ENCODE results near the gene TYR.
"Not testable (repeated sequence)": the region's sequence is repeated elsewhere in the genome, so short reads cannot be mapped to it uniquely, and the experiment has no call there.

Gene TYR

GRCh38 chr11:89293965-89294679, 116.4 kb downstream of the TYR start:
- Histone ChIP-seq H3K9ac (ENCODE audit: low read length in 5 of 5) (peak overlapping the region in 2 of 5 donors; percentile 30 to 40), H3K9me3 (ENCODE audit: control insufficient read depth in 5 of 5, low read length in 5 of 5) (no peaks in the 10 kb centered on the region), H3K27ac (ENCODE audit: low read depth, low read length) (no peak overlapping the region), H3K4me3 (ENCODE audit: low read depth in 1 of 5, low read length in 5 of 5) (peak overlapping the region; percentile 11 to 52 (median 35)), H3K27me3 (ENCODE audit: control insufficient read depth in 5 of 5, insufficient read depth in 4 of 5, low read length in 5 of 5) (no peaks in the 10 kb centered on the region), H3K36me3 (ENCODE audit: control insufficient read depth in 5 of 5, insufficient read depth in 5 of 5, low read length in 5 of 5) (no peaks in the 10 kb centered on the region), H3K4me1 (ENCODE audit: control insufficient read depth in 5 of 5, insufficient read depth in 5 of 5, low read length in 5 of 5) (no peaks in the 10 kb centered on the region)

DNA sequence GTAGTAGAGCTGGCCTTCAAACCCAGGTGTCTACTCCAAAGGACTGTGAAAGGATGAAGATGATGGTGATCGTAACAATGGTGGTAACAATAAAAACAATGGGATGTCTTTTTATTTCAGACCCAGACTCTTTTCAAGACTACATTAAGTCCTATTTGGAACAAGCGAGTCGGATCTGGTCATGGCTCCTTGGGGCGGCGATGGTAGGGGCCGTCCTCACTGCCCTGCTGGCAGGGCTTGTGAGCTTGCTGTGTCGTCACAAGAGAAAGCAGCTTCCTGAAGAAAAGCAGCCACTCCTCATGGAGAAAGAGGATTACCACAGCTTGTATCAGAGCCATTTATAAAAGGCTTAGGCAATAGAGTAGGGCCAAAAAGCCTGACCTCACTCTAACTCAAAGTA, 117.3 kb downstream of the TYR start:
- not testable (repeated sequence) for H3K27ac ChIP-seq (ENCODE audit: low read depth, low read length); H3K36me3 ChIP-seq (ENCODE audit: control insufficient read depth in 5 of 5, insufficient read depth in 5 of 5, low read length in 5 of 5)

GRCh38 chr11:89303029-89303428, 125.4 kb downstream of the TYR start:
- not testable (repeated sequence) for H3K4me3 ChIP-seq (ENCODE audit: low read depth in 1 of 5, low read length in 5 of 5); H3K9me3 ChIP-seq (ENCODE audit: control insufficient read depth in 5 of 5, low read length in 5 of 5); H3K27ac ChIP-seq (ENCODE audit: low read depth, low read length); H3K9ac ChIP-seq (ENCODE audit: low read length in 5 of 5); H3K4me1 ChIP-seq (ENCODE audit: control insufficient read depth in 5 of 5, insufficient read depth in 5 of 5, low read length in 5 of 5); H3K27me3 ChIP-seq (ENCODE audit: control insufficient read depth in 5 of 5, insufficient read depth in 4 of 5, low read length in 5 of 5); H3K36me3 ChIP-seq (ENCODE audit: control insufficient read depth in 5 of 5, insufficient read depth in 5 of 5, low read length in 5 of 5)

More for the DNA sequence above, 117.3 kb downstream of the TYR start:
- H3K9ac ChIP-seq (ENCODE audit: low read length in 5 of 5); H3K4me1 ChIP-seq (ENCODE audit: control insufficient read depth in 5 of 5, insufficient read depth in 5 of 5, low read length in 5 of 5); H3K4me3 ChIP-seq (ENCODE audit: low read depth in 1 of 5, low read length in 5 of 5); H3K27me3 ChIP-seq (ENCODE audit: control insufficient read depth in 5 of 5, insufficient read depth in 4 of 5, low read length in 5 of 5); H3K9me3 ChIP-seq (ENCODE audit: control insufficient read depth in 5 of 5, low read length in 5 of 5): not testable (repeated sequence)

DNA sequence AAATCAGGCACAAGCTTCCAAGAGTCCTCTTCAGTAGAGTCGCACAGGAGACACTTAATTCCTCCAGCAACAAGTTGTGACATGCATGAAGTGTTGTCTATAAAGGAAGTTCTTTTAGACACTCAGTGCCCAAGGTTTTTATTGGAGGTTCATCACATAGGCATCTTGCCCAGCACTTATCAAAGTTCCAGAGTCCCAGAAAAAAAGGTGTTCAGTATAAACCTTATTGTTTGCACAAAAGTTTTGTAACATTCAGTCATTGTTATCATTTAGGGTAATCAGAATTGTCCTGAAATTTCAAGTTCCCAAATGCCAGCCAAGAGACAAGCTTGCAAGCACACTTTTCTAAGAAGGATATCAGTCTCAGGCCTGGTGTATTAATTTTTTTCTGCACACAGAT, 130.6 kb downstream of the TYR start:
- H3K36me3 ChIP-seq (ENCODE audit: control insufficient read depth in 5 of 5, insufficient read depth in 5 of 5, low read length in 5 of 5); H3K27me3 ChIP-seq (ENCODE audit: control insufficient read depth in 5 of 5, insufficient read depth in 4 of 5, low read length in 5 of 5); H3K4me1 ChIP-seq (ENCODE audit: control insufficient read depth in 5 of 5, insufficient read depth in 5 of 5, low read length in 5 of 5); H3K27ac ChIP-seq (ENCODE audit: low read depth, low read length); H3K9ac ChIP-seq (ENCODE audit: low read length in 5 of 5); H3K4me3 ChIP-seq (ENCODE audit: low read depth in 1 of 5, low read length in 5 of 5); H3K9me3 ChIP-seq (ENCODE audit: control insufficient read depth in 5 of 5, low read length in 5 of 5): not testable (repeated sequence)

DNA sequence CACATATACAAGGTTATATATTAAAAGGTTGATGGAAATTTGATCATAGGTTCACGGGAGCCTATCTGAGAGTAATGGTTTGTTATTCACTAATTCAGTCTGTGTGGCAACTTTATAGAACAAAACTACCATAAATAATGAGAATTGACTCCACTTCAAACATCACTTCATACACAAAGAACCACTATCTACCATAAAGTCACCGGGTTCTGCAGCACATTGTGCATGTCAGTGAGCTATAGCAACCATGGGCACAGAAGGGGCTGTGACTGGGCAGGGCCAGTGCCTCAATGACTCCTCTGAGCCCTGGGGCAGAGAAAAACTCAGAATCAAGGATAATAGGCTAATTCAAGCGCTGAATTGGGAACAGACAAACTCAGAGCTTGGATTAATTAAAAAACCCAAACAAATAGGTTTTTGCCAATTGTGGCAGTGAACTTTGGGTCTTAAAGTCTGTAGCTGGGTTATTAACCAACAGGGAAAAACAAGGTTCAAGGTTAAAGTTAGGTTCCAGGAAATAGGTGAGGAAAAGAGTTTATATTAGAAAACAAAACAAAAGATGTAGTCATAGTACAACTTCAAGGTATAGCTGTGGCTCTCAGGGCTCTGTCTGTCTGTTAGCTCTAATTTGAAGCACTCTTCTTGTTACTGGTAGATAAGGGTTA, 131.8 kb downstream of the TYR start:
- not testable (repeated sequence) for H3K9me3 ChIP-seq (ENCODE audit: control insufficient read depth in 5 of 5, low read length in 5 of 5); H3K4me1 ChIP-seq (ENCODE audit: control insufficient read depth in 5 of 5, insufficient read depth in 5 of 5, low read length in 5 of 5); H3K27me3 ChIP-seq (ENCODE audit: control insufficient read depth in 5 of 5, insufficient read depth in 4 of 5, low read length in 5 of 5); H3K9ac ChIP-seq (ENCODE audit: low read length in 5 of 5); H3K27ac ChIP-seq (ENCODE audit: low read depth, low read length); H3K36me3 ChIP-seq (ENCODE audit: control insufficient read depth in 5 of 5, insufficient read depth in 5 of 5, low read length in 5 of 5); H3K4me3 ChIP-seq (ENCODE audit: low read depth in 1 of 5, low read length in 5 of 5)

GRCh38 chr11:89310607-89311006, 132.9 kb downstream of the TYR start:
- not testable (repeated sequence) for H3K36me3 ChIP-seq (ENCODE audit: control insufficient read depth in 5 of 5, insufficient read depth in 5 of 5, low read length in 5 of 5); H3K9ac ChIP-seq (ENCODE audit: low read length in 5 of 5); H3K27me3 ChIP-seq (ENCODE audit: control insufficient read depth in 5 of 5, insufficient read depth in 4 of 5, low read length in 5 of 5); H3K4me1 ChIP-seq (ENCODE audit: control insufficient read depth in 5 of 5, insufficient read depth in 5 of 5, low read length in 5 of 5); H3K9me3 ChIP-seq (ENCODE audit: control insufficient read depth in 5 of 5, low read length in 5 of 5); H3K4me3 ChIP-seq (ENCODE audit: low read depth in 1 of 5, low read length in 5 of 5); H3K27ac ChIP-seq (ENCODE audit: low read depth, low read length)

DNA sequence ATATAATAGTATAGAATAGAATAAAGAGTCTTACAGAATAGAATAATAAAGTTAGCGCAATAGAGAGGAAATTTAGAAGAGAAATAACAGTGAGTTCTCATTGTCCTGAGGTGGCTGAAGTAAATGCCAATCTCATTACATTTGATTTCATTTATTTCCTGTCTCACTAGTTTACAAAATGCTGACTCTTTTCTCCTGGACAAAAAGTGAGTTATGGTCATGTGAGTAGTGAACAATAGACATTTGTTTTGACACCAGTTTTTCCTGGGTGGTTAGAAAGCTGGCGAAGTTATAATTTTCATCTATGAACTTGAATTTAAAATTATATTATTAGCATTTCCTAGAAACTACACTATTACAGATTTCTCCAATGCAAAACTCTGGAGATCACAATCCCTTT, 143.7 kb downstream of the TYR start:
- H3K9ac ChIP-seq (ENCODE audit: low read length in 5 of 5), result no peak overlapping the region
- H3K27me3 ChIP-seq (ENCODE audit: control insufficient read depth in 5 of 5, insufficient read depth in 4 of 5, low read length in 5 of 5), result no peaks in the 10 kb centered on the region
- H3K27ac ChIP-seq (ENCODE audit: low read depth, low read length), result no peak overlapping the region
- H3K4me3 ChIP-seq (ENCODE audit: low read depth in 1 of 5, low read length in 5 of 5), result no peak overlapping the region
- H3K4me1 ChIP-seq (ENCODE audit: control insufficient read depth in 5 of 5, insufficient read depth in 5 of 5, low read length in 5 of 5), result no peaks in the 10 kb centered on the region
- H3K36me3 ChIP-seq (ENCODE audit: control insufficient read depth in 5 of 5, insufficient read depth in 5 of 5, low read length in 5 of 5), result no peaks in the 10 kb centered on the region
- H3K9me3 ChIP-seq (ENCODE audit: control insufficient read depth in 5 of 5, low read length in 5 of 5), result no peaks in the 10 kb centered on the region

- no peaks in the 10 kb centered on the region for H3K4me1 ChIP-seq (ENCODE audit: control insufficient read depth in 5 of 5, insufficient read depth in 5 of 5, low read length in 5 of 5)
- H3K9ac ChIP-seq (ENCODE audit: low read length in 5 of 5), result no peak overlapping the region
- H3K27me3 ChIP-seq (ENCODE audit: control insufficient read depth in 5 of 5, insufficient read depth in 4 of 5, low read length in 5 of 5), result no peaks in the 10 kb centered on the region
- no peak overlapping the region for H3K27ac ChIP-seq (ENCODE audit: low read depth, low read length)
- H3K36me3 ChIP-seq (ENCODE audit: control insufficient read depth in 5 of 5, insufficient read depth in 5 of 5, low read length in 5 of 5), result no peaks in the 10 kb centered on the region
- H3K4me3 ChIP-seq (ENCODE audit: low read depth in 1 of 5, low read length in 5 of 5), result no peak overlapping the region
- no peaks in the 10 kb centered on the region for H3K9me3 ChIP-seq (ENCODE audit: control insufficient read depth in 5 of 5, low read length in 5 of 5)
Measured at GRCh38 chr11:89327885-89328284, 150.2 kb downstream of the TYR start.

- H3K9me3 ChIP-seq (ENCODE audit: control insufficient read depth in 5 of 5, low read length in 5 of 5); H3K36me3 ChIP-seq (ENCODE audit: control insufficient read depth in 5 of 5, insufficient read depth in 5 of 5, low read length in 5 of 5); H3K4me1 ChIP-seq (ENCODE audit: control insufficient read depth in 5 of 5, insufficient read depth in 5 of 5, low read length in 5 of 5); H3K27me3 ChIP-seq (ENCODE audit: control insufficient read depth in 5 of 5, insufficient read depth in 4 of 5, low read length in 5 of 5); H3K9ac ChIP-seq (ENCODE audit: low read length in 5 of 5); H3K4me3 ChIP-seq (ENCODE audit: low read depth in 1 of 5, low read length in 5 of 5); H3K27ac ChIP-seq (ENCODE audit: low read depth, low read length): not testable (repeated sequence)
Measured at GRCh38 chr11:89331940-89332339, 154.3 kb downstream of the TYR start.

DNA sequence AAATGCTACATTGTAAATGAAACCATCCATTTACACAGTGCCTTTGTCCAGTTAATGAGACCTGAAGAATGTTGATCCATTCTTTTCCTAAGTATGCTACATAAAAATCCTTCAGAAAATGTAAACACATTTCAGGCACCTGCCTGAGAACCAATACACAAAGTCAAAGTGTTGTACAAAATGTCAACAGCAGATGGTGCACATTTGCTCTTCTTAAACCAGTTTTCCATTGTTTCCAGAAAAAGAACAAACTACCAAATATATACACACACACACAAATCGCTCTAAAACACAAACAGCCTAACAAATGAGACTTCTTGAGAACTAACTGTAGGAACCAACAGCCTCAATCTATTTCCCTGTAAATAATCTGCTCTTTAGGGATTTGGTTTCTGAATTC, 156.0 kb downstream of the TYR start:
- H3K36me3 ChIP-seq (ENCODE audit: control insufficient read depth in 5 of 5, insufficient read depth in 5 of 5, low read length in 5 of 5); H3K4me1 ChIP-seq (ENCODE audit: control insufficient read depth in 5 of 5, insufficient read depth in 5 of 5, low read length in 5 of 5); H3K27me3 ChIP-seq (ENCODE audit: control insufficient read depth in 5 of 5, insufficient read depth in 4 of 5, low read length in 5 of 5); H3K9me3 ChIP-seq (ENCODE audit: control insufficient read depth in 5 of 5, low read length in 5 of 5); H3K9ac ChIP-seq (ENCODE audit: low read length in 5 of 5); H3K27ac ChIP-seq (ENCODE audit: low read depth, low read length); H3K4me3 ChIP-seq (ENCODE audit: low read depth in 1 of 5, low read length in 5 of 5): not testable (repeated sequence)

Measured in subcutaneous abdominal adipose tissue (tissue), 5 donors.